AG09309 (cell line): ENCODE results near the gene CDH13.
A peak's percentile ranks its signal among the peaks of the same experiment; 100 is the strongest.

Experiments
- DNase-seq: peaks from one replicate; pipeline ENCODE4 v3.0.0-alpha.2; 2010; ENCODE audit warnings: low read depth
- H3K4me3 ChIP-seq: 2 replicates; pipeline ENCODE4 v1.5.1; 2011; ENCODE audit warnings: mild to moderate bottlenecking, low read depth, low read length, moderate library complexity; ENCODE audit not compliant: control insufficient read depth
- CTCF ChIP-seq: IDR thresholded peaks from 2 replicates; pipeline ENCODE4 v1.5.1; 2011; ENCODE audit warnings: mild to moderate bottlenecking, low read depth, low read length, inconsistent platforms; ENCODE audit not compliant: insufficient read depth, control insufficient read depth; ENCODE audit errors: missing control alignments

CDH13 gene

GRCh38 chr16:83807327-83807709 is 1180.5 kb downstream of the CDH13 start:
- no peak for DNase-seq
- TF ChIP-seq CTCF = no peak
- H3K4me3 ChIP-seq = no peak overlapping the region; the same call in 1 of the 2 replicates

- DNase-seq = peak; percentile 56
- H3K4me3 ChIP-seq = peak within 1 kb of the TSS; percentile 95
Measured at GRCh38 chr16:83807710-83808572, 1181.2 kb downstream of the CDH13 start, which contains the start of gene HSBP1. HSBP1 (plus strand) TSS chr16:83807978; CDS start chr16:83808077, 99 bp downstream.

DNA sequence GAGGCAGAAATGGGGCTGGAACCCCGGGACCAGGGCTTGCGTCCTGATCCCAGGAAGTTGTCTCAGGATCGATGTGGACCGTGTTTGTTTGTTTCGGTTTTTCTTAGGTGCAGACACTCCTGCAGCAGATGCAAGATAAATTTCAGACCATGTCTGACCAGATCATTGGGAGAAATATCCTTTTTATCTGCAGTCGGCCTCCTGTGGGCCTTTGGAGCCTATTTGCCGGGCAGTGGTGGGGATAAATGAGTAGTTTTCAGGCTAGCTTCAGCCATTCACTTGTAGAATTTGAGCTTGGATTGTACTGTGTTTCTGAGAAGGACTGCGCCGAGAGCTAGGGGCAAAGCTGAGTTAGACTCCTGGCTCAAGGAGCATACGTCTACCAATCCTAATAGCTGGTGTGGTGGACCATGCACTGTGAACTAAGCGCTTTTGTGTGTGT is 1181.8 kb downstream of the CDH13 start:
- H3K4me3 ChIP-seq = peak overlapping the region; percentile 95
- no peak for TF ChIP-seq CTCF
- no peak for DNase-seq

More at GRCh38 chr16:83807710-83808572, 1181.2 kb downstream of the CDH13 start, which contains the start of gene HSBP1:
- TF ChIP-seq CTCF = no peak

- peak overlapping the region; percentile 95 for H3K4me3 ChIP-seq
- no peak for TF ChIP-seq CTCF
Measured at GRCh38 chr16:83809092-83809491, 1182.3 kb downstream of the CDH13 start.

DNA sequence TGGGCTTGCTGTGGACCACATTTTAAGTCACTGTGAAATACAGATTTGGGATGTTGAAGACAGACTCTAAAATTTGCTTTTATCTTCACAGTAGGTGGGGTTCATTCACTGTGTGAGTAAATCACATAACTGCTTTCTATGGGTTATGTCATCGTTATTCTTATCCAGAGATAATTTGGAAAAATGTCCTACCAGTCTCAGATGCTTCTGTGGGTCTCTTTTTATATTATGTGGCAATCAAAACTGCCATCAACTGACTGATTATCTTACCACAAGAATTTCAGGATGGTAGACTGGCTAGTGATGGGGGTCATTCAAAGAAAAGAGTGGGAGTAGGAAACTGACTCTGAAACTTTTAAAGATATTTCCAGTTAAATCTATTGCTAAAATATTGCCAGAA is 1184.1 kb downstream of the CDH13 start:
- peak; percentile 17 for DNase-seq
- TF ChIP-seq CTCF = no peak
- no peak overlapping the region for H3K4me3 ChIP-seq

More at GRCh38 chr16:83809092-83809491, 1182.3 kb downstream of the CDH13 start:
- no peak for DNase-seq

DNA sequence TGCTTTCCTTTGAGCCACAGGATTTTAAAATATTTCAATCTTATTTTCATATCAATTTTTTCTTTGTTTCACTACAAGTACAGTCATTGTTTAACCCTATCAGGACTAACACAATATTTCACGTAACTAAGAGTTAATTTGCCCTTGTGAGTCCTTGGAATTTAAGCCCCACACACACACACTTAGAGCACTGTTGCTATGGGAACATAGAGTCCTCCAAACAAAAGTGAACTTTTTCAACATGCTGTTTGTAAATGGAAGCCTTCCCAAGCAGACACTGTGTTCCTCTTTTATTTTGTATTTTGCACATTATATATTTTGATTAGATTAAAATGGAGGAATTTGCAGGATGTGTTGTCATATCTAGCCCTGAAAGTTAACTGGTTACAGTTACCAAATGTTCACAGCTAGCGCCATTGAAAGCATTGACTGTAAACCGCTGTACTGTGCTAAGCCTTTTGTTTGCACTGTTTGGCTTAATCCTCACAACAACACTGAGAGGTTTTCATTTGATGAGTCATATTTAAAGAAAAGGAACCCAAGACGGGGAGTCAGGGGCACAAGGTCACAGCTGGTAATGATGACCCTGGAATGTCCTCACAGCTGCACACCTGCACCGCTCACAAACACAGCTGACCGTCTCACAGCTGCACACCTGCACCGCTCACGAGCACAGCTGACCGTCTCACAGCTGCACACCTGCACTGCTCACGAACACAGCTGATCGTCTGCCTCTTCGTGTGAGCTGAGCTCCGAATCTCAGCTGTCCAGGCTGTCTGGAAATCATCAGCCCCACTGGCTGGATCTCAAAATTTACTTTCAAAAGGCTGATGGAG is 1187.3 kb downstream of the CDH13 start:
- peak; percentile 53 for DNase-seq

More for the DNA sequence above, 1187.3 kb downstream of the CDH13 start:
- TF ChIP-seq CTCF = no peak
- H3K4me3 ChIP-seq = no peak overlapping the region
